BE2C (cell line): ENCODE measurements around the gene C15orf62.

Source experiments
- DNase-seq: peaks from one replicate; pipeline ENCODE4 v3.0.0-alpha.2; 2020
- H3K27me3 ChIP-seq: fragments of 250-450 bp; sonication (Bioruptor Pico); 2 replicates; pipeline ENCODE4 v1.5.1; 2020; ENCODE audit warnings: mild to moderate bottlenecking
- H3K36me3 ChIP-seq: fragments of 250-450 bp; sonication (Bioruptor Pico); 2 replicates; pipeline ENCODE4 v1.5.1; 2020; ENCODE audit warnings: mild to moderate bottlenecking
- H3K4me1 ChIP-seq: fragments of 250-450 bp; sonication (Bioruptor Pico); 2 replicates; pipeline ENCODE4 v1.5.1; 2020
- H3K4me3 ChIP-seq: 2 replicates; pipeline ENCODE4 v1.5.1; 2011; ENCODE audit warnings: low read depth, low read length
- H3K9me3 ChIP-seq: fragments of 250-450 bp; sonication (Bioruptor Pico); 2 replicates; pipeline ENCODE4 v1.5.1; 2020
- CTCF ChIP-seq: IDR thresholded peaks from 2 replicates; pipeline ENCODE4 v1.5.1; 2012; ENCODE audit warnings: mild to moderate bottlenecking, low read depth, low read length

The C15orf62 gene

DNA sequence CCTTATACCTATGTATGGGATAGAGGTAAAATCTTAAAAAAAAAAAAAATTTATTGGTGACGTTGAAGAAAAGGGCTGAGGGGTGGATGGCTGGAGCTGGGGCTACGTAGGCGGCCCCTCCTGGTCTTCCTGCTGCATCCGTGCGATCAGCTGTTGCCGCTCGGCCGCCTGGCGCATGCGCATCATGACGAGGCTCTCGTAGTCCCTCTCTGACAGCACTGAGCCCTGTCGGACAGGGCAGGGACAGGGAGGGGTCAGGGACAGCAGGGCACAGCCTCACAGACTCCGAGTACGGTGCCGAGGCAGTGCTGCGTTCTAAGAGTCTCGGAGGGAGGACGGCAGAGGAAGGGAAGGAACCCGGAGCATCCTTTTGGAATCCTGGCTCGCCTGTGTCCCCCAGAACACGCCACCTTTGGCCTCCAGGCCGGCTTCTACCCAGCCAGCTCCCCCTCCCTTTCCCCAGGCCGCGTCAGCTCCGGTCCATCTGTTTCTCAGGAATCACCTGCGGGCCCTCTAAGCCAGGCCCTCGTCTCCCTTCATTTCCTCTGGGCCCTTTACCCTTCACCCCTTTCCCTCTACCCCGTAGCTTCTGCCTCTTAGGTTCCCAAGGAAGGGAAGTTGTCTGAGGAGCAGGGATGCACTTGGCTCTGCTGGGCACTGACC lies 1.8 kb upstream of the C15orf62 start:
- Histone ChIP-seq H3K27me3 (no peaks in the 10 kb centered on the region), H3K4me1 (peaks cover 56% of the 10 kb centered on the region), H3K36me3 (no peaks in the 10 kb centered on the region), H3K4me3 (no peak overlapping the region), H3K9me3 (no peaks in the 10 kb centered on the region)
- TF ChIP-seq CTCF, result no peak
- no peak for DNase-seq

DNA sequence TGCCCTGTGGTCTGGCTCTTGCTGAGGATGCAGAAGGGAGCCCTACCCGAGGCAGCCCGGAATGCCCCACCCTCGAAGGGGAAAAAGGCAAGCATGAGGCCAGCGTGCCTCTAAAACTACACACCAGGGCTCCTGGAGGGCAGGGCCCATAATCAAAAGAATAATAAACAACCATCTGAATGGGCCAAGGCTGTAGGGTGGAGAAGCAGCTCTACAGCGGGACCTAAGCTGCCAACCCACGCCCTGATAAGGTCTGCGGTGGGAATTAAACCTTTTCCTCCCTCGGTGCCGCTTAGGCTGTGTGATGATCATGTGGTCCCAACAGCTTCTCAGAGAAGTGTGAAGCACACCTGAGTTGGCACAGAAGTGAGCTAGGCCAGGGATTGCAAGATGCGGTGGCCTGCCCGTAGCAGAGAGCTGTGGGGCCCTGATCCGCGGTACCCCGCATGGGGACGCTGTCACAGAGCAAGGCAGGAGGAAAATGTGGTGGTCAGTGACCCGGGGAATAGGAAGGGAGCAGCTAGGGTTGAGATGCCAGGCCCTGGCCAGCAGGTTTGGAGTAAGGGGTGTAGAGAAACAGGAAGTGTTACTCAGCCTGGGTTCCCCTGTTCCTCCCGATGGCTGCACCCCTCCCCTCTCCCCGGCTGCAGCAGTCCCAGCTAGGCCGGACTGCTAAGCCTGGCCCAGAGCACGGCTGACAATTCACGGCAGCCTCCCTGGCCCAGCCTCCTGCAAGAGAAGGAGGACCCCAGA lies 1.1 kb upstream of the C15orf62 start:
- no peaks in the 10 kb centered on the region; the same call in 1 of the 2 replicates for H3K36me3 ChIP-seq
- TF ChIP-seq CTCF, result no peak
- no peaks in the 10 kb centered on the region for H3K27me3 ChIP-seq
- peak overlapping the region; percentile 32 for H3K4me3 ChIP-seq
- H3K4me1 ChIP-seq, result peaks cover 50% of the 10 kb centered on the region
- no peak for DNase-seq
- H3K9me3 ChIP-seq, result no peaks in the 10 kb centered on the region

- no peak for TF ChIP-seq CTCF
- Histone ChIP-seq H3K27me3 (no peaks in the 10 kb centered on the region), H3K4me1 (peaks cover 44% of the 10 kb centered on the region), H3K4me3 (no peak overlapping the region), H3K36me3 (peaks cover 6% of the 10 kb centered on the region), H3K9me3 (no peaks in the 10 kb centered on the region)
- no peak for DNase-seq
Measured at GRCh38 chr15:40770147-40770721, 454 bp downstream of the C15orf62 start.

- DNase-seq, result no peak
- TF ChIP-seq CTCF, result no peak
- H3K36me3 ChIP-seq, result peaks cover 16% of the 10 kb centered on the region
- peaks cover 34% of the 10 kb centered on the region for H3K4me1 ChIP-seq
- no peaks in the 10 kb centered on the region for H3K27me3 ChIP-seq
- no peak overlapping the region for H3K4me3 ChIP-seq
- H3K9me3 ChIP-seq, result no peaks in the 10 kb centered on the region
Measured at GRCh38 chr15:40771242-40771641, 1.5 kb downstream of the C15orf62 start.

- H3K4me3 ChIP-seq, result no peak overlapping the region
- H3K27me3 ChIP-seq, result no peaks in the 10 kb centered on the region
- H3K9me3 ChIP-seq, result no peaks in the 10 kb centered on the region
- peaks cover 24% of the 10 kb centered on the region for H3K36me3 ChIP-seq
- DNase-seq, result peak; percentile 58
- TF ChIP-seq CTCF, result no peak
- peaks cover 30% of the 10 kb centered on the region for H3K4me1 ChIP-seq
Measured at GRCh38 chr15:40772014-40772413, 2.2 kb downstream of the C15orf62 start.

DNA sequence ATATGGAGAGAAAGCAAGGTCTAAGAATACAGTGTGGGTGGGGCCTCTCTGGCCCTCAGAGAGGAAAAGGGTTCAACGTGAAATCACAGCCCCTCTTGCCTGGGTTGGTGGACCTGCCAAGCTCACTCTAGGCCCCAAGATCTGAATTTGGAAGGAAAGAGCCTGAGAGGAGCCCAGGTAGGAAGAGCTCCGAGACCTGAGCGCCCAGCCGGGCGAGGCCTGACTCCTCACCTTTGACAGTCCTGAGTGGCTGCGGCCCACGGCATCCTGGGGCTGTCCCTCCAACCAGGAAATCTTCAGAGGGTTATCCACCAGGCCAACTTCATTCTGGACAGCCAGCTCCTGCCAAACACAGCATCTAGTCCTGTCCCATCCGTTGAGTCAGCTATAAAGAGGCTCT lies 3.7 kb downstream of the C15orf62 start:
- no peak for DNase-seq
- no peaks in the 10 kb centered on the region for H3K9me3 ChIP-seq
- no peaks in the 10 kb centered on the region for H3K27me3 ChIP-seq
- peaks cover 24% of the 10 kb centered on the region for H3K36me3 ChIP-seq
- H3K4me1 ChIP-seq, result peaks cover 27% of the 10 kb centered on the region
- H3K4me3 ChIP-seq, result no peak overlapping the region
- TF ChIP-seq CTCF, result no peak
